GM21526 (cell line): Measurements from ENCODE around the gene SLC36A1.
"Not testable (repeated sequence)": the region's sequence is repeated elsewhere in the genome, so short reads cannot be mapped to it uniquely, and the experiment has no call there.

Experiments used
- ATAC-seq: cut with Tn5 transposase; IDR thresholded peaks from one replicate; pipeline ENCODE4 v1.9.1; 2021; ENCODE audit warnings: moderate library complexity; ENCODE audit not compliant: unreplicated experiment, low FRiP score

Gene SLC36A1

DNA sequence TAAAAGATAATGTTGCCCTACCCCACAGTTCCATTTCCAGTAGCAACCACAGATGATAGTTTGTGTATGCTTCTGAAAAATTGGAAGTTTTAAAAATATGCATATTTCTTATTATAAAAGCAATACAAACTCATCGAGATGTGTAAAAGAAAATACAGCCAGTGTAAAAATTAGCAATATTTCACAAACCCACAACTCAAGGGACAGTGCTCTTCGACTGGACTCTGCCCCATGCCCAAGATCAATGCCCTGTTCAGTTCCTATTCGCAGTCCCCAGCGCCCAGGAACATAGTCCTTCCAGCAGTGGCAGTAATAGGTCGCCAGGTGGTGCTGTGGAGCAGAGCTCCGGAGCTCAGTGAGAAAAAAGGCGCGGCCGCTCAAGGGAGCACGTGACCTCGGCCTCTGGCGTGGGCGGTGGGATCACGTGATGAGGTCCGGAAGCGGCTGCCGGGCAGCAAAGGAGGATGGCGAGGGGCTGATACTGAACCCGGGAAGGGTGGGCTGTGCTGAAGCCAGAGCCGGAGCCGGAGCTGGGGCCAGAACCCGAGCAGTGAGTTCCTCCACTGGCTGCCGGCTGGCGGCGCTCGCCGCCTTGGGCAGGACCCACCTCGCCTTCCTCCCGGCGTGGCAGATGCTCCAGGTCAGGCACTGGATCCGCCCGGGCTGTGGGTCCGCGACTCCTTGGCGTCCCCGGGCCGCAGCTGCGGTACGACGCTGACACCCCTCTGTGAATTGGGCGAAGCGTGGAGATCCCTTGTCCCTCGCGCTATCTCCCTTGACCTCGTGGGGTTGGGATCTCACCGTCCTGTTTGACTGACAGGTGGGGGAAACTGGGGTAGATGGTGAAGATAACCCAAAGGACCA is at the start of gene SLC36A1:
TSS of gene SLC36A1 (plus strand) at position 430 of the 864 bp plus-strand sequence. CDS start 11,190 bp downstream, outside the sequence.
- ATAC-seq: peak; percentile 84

DNA sequence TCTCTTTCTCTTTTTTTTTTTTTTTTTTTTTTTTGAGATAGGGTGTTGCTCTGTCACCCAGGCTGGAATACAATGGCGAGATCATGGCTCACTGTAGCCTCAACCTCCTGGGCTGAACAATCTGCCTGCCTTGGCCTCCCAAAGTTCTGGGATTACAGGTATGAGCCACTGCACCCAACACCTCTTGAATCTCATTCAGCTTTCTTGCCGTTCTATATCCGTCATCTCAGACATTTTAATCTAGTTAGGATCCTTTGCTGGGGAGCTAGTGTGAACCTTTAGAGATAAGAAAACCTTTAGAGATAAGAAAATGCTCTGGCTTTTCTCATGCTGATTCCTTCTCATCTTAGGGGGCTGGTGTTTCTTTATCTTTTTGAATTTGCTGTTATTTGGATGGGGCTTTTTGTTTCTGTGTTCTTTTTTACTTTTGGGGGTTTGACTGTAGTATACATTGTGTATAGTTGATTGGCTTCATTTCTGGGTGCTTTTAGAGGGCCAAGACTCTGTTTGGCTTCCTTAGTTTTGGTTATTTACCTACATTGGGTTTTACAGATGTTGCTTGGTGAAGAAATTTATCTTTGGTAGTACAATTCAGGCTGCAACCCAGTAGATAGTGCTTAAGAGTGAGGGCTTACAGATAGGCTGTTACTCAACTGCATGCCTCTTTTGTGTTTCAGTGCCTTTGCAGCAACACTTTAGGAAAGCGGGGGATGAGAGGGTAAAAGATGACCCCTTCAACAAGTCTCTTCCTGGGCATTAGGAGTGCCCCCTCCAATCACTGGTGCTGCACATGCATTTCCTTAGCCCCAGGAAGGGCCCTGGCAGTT is 41.9 kb upstream of the SLC36A1 start:
- ATAC-seq: no peak

DNA sequence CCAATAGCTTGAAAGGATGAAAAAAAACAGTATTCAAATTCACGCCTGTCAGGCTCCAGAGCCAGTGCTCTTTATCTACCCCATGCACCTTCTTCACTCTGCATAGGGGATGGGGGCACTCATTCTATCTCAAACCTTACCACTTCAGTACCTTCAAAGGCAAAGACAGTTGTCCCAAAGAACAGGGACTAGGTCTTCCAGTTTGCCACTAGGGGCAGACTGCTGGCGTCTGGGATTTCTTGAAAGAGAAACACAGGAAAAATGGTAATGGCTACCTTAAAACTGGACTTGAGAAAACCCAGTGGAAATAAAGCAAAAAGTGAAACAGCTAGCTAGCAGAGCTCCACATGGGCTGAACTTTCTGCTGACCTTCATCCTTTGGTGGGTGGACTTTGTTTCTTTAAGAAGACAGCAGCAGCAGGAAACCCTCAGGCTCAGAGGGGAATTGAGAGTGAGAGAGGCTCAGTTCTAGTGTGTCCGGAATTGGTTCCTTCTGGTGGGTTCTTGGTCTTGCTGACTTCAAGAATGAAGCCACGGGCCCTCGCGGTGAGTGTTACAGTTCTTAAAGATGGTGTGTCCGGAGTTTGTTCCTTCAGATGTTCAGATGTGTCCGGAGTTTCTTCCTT is 41.0 kb upstream of the SLC36A1 start:
- no peak for ATAC-seq

DNA sequence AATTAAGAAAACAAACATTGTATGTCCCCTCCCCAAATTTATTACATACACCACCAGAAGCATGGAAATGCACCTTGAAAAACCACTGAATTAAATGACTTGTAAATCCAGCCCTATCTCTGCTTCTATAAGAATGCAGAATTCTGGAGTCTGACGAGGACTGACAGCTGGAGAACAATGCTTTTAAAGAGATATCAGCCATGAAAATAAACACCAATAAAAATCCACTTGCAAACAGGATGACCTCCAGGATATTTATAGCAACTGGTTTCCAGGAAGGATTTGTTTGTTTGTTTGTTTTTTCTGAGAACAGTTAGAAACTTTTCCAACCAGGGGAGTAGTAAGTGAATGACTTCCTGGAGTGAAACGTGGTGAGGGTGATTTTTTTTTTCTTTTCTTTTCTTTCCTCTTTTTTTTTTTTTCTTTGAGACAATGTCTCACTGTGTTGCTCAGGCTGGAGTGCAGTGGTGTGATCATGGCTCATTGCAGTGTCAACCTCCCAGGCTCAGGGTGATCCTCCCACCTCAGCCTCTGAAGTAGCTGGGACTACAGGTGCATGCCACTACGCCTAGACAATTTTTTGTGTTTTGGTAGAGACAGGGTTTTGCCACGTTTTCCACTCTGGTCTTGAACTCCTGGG is 38.7 kb upstream of the SLC36A1 start:
- ATAC-seq: no peak

DNA sequence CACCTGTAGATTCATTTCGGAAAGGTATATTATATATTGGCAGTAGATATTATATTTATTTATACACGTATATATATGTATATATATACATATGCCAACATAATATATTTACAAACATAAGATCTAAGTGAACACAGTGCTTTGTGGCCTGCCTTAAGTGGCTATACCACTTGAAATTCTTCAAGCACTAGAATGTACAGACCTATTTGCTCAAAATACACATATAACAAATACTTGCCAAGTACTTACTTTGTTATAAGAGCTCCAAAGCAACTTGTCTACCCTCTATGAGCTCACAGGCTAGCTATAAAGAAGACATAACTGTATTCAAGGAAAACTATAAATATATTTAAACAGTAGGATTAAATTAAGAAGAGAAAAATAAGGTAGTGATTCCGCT is 33.6 kb upstream of the SLC36A1 start:
- ATAC-seq: no peak

DNA sequence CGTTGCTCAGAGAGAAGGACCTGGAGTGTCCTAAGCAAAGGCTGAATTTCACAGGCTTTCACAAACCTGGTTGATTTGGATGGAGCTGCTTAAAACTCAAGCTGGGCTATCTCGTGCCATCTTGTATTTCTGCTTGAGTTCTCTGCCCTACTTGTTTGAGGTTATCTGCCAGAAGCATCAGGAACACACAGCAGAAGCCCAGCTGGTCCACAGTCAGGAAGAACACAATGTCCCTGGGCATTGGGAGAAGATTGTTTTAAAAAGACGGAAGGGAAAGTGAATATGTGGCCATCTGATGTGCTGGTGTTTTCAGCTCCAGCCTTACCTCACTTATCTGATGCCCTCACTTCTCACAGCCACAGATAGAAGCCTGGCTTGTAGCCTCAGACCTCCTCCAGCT is 32.9 kb upstream of the SLC36A1 start:
- ATAC-seq: no peak

DNA sequence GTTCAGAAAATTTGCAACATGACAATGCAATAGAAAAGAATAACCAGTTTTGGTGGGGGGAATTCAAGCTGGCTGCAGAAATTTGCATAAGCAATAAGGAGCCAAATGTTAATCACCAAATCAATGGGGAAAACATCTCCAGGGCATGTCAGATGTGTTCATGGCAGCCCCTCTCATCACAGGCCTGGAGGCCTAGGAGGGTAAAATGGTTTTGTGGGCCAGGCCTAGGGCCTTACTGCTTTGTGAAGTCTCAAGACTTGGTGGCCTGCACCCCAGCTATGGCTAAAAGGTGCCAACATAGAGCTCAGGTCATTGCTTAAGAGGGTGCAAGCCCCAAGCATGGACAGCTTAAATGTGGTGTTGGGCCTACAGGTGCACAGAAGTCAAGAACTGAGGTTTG is 29.7 kb upstream of the SLC36A1 start:
- ATAC-seq: no peak

DNA sequence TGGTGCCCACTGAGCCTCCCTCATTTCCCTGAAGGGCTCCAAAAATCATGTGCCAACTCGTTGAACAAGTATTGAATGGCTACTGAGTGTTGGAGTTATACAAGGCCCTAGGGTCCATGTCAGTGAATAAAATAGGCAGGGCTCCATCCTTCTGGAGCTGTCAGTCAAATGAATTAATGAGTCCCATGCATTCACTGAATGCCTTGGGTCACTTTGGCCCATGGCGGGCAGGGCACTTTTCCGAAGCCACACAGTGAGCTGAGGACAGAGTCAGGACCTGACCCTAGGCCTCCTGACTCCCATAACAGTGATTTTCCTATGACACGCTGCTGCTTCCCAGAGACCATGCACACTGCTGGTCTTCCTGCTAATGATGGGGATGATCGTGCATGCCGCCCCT is 27.3 kb upstream of the SLC36A1 start:
- no peak for ATAC-seq

DNA sequence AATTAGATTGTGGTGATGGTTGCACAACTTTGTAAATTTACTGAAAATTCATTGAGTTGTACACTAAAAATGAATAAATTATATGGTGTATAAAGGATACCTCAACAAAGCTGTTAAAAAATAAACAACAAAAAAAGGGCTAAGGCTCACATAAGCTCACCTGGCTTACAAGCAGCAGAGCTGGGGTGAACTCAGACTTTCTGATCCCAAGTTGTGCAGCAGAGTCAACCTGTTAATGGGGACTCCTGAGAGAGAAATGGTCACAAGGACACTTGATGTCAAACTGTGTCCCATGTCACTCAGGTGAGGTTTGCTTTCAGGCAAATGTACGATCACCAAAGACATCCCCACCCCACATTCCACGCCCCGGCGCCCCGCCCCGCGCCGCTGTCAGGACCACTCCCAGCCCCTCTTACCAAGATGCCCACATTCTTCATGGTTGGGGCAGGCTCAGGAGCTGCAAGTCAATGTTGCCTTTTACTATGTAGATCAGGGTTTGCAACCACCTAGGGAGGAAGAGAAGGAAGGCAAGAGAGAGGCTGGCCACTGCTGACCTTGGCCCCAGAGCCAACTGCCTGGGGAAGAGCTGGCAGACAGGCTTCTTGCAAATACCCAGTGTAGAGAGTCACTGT is 22.4 kb upstream of the SLC36A1 start:
- no peak for ATAC-seq

DNA sequence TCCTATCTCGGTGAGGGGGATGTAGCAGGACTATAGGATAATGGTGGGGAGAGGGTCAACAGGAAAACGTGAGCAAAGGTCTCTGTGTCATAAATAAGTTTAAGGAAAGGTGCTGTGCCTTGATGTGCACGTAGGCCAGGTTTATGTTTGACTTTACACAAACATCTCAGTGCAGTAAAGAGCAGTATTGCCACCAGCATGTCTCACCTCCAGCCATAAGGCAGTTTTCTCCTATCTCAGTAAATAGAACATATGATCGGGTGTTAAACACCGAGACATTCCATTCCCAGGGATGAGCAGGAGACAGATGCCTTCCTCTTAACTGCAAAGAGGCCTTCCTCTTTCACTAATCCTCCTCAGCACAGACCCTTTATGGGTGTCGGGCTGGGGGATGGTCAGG is 21.1 kb upstream of the SLC36A1 start:
- not testable (repeated sequence) for ATAC-seq

DNA sequence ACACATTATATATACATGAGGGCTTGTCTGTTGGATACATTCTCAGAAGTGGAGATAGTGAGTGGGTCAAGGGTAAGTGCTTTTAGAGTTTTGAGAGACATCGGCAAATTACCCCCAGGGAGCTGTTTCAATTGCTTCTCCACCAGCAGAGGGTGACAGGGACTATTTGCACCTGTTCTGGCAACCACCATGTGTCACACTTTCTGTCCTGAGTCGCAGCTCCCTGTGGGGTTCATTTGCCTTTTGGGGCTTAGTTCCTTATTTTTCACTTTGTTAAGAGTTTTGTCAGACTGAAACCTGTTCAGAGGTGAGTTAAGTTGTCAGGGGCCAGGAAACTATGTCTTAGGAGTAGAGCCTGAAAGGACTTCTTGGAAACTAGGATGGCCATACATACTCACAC is 20.1 kb upstream of the SLC36A1 start:
- ATAC-seq: peak; percentile 99

DNA sequence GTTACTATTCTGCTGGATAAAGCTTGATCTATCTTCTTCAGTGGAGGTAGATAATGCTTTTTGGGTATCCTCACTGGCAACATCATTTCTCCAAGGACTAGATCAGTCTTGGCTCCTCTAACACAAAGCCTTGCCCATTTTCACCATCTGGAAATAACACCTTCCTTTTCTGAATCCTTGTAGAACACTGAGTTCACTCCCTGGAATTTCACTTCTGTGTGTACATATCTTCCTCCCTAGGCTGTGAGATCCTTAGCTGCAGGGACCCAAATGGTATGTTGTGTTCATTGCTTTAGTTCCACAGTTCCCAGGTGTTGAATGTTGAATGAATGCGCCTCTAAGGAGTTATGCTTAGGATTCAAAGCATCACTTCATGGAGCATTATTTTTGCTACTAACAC is 16.7 kb upstream of the SLC36A1 start:
- ATAC-seq: no peak

DNA sequence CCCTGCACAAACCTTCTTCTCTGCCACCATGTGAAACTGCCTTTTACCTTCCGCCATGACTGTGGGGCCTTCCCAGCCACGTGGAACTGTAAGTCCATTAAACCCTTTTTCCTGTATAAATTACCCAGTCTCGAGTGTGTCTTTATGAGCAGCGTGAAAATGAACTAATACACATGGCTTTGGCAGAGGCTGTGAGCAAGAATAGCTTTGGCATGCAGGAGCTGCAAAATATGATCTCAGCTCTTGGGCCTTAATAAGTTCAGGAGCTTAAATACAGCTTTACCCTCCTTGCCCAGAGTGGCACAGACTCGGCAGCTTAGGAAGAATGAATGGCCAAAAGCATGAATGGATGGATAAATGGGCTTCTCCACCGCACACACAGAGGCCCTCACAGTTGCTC is 15.7 kb upstream of the SLC36A1 start:
- no peak for ATAC-seq

DNA sequence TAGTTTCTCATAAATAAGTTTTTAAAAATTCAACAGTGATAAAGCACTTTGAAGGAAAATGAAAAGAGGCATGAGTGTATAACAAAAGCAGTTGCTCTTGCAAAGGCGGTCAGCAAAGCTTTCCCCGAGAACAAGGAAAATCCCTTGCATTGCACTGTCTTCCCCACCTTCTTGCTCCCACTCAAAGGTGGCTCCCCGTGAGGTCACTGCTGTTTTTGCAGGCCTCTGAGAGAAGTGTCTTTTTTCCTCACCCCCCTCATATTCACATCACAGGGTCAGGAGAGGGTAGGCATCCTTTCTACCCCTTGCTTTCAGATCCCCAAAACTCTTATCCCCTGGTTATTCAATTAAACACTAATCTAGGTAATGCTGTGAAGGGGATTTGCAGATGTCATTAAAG is 15.2 kb upstream of the SLC36A1 start:
- no peak for ATAC-seq

DNA sequence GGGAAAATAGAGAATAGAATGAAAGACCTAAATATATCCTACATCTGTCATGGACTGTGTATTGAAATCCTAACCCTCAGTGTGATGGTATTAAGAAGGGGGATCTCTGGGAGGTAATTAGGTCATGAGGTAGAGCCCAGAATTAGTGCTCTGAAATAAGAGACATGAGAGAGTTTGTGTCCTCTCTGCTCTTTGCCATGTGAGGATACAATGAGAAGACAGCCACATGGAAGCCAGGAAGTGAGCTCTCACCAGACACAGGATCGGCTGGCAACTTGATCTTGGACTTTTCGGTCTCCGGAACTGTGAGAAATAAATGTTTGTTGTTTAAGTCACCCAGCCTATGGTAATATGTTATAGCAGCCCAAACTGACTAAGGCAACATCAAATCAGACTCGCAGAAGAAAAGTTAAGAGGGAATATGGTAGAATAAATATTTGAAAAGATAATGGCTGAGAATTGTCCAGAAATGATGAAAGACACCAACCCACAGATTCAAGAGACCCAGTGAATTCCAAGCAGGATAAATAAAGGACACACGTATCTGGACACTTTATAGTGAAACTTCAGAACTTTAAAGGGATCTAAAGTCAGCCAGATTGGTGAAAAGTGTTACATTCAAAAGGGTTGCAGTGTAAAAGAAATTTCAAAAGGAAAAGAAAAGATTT is 12.7 kb upstream of the SLC36A1 start:
- no peak for ATAC-seq

DNA sequence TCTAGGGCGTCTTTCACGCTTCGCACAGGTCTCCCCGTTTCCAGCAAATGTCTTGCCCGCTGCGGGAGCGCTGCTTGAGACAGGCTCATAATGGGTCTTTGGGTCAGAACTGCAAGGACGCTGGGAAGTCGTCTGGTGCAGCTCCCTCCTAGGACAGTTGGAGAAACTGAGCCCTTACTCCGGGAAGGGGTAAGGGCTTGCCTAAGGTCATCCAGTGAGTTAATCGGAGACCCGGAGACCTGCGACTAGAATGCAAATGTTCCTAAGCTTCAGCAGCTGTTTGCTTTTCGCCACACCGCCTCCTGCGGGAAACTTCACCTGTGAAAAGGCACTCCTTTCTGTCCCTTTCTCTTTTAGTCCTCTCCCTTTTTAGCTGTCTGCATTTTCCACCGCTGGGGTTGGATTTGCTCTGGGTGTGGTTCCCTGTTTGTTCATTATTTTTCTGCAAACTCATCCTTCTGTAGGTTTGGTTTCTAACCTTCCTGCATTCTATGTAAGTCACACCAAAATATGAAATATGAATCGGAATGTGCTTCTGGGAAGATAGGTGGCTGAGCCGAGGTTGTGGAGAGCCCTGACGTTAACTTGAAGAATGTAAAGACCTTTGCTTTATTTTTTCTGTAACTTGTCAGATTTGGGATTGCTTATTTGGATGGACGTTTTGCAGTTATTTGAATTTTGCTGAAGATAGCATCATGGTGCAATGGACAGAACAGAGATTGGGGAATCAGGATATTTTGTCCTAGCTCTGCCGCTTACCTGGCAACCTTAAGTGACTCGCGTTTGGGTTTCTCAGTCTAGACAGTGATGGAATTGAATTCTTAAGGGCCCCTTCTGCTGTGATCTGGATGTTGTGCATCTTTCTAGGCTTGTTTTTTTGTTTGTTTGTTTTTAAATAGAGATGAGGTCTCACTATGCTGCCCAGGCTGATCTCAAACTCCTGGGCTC is 909 bp downstream of the SLC36A1 start:
- ATAC-seq: no peak

DNA sequence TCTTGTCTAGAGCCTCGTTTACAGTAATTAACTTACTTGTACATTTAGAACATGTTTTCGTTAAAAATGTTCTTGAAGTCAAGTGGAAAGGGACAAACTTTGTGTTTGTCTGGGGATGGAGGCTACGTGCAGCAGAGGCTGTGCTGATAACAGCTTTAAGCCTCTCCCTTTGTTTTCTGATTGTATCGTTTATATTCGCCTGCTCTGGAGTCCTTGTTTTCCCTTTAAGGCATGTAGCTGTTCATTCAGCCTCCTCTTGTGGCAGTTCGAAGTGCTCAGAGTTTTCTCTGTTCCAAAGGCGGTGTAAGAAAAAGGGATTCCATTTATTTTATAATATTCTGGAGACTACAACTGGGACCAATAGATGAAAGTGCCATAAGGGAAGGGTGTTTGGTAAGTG is 1.9 kb downstream of the SLC36A1 start:
- no peak for ATAC-seq

DNA sequence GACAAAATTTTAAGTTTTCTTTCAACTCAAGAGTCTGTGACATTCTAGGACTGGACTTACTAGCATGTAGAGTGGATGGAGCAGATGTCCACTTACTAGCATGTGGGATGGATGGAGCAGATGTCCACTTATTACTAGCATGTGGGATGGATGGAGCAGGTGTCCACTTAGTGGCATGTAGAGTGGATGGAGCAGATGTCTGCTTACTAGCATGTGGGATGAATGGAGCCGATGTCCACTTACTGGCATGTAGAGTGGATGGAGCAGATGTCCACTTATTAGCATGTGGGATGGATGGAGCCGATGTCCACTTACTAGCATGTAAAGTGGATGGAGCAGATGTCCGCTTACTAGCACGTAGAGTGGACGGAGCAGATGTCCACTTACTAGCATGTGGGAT is 2.4 kb downstream of the SLC36A1 start:
- ATAC-seq: no peak

DNA sequence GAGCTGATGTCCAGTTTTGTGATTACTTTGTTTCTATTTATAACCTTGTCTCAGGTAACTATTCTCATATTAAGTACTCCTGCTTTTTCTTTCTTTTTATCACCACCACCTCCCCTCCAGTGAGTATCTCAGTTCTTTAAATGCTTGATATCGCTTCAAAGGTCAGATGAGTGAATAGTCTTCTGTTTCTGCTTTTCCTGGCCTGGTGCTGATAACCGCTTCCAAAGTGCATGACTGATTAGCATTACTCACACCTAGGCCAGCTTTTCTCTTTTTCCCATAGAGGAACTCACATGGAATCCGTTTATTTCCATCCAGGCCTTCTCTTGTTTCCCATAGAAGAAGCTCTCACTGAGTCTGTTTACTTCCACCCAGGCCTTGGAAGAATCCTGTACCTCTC is 3.2 kb downstream of the SLC36A1 start:
- ATAC-seq: no peak
